ENCODE results near the gene C4BPB. TPM values are rescaled to one million over a fixed set of nuclear protein-coding genes. Genes with fewer than 3 reads are reported as not detected.

The C4BPB gene
- total RNA-seq, 4 donors from 2014 or later: 1.6 to 2.7 TPM; not detected in 2

DNA sequence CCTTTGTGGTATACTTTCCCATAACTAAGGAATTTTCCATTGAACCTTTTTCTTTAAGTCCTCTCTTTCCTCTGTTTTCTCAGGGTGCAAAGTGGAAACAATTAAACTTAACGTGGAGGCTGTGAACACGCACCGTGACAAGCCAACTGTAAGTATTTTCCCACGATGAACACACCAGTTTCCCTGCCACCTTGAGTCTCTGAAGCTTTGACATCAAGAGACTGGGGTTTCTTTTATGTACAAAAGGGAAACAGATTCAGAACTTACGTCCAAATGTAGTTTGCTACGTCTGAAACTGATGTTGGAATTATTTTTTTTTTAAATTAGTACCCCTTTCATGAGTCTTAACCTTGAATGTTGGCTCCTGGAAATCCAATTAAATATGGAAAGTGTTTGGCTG is 17.2 kb upstream of the C4BPB start:
- no peaks in the 10 kb centered on the region for H3K4me1 ChIP-seq
- TF ChIP-seq, protein P1, sequence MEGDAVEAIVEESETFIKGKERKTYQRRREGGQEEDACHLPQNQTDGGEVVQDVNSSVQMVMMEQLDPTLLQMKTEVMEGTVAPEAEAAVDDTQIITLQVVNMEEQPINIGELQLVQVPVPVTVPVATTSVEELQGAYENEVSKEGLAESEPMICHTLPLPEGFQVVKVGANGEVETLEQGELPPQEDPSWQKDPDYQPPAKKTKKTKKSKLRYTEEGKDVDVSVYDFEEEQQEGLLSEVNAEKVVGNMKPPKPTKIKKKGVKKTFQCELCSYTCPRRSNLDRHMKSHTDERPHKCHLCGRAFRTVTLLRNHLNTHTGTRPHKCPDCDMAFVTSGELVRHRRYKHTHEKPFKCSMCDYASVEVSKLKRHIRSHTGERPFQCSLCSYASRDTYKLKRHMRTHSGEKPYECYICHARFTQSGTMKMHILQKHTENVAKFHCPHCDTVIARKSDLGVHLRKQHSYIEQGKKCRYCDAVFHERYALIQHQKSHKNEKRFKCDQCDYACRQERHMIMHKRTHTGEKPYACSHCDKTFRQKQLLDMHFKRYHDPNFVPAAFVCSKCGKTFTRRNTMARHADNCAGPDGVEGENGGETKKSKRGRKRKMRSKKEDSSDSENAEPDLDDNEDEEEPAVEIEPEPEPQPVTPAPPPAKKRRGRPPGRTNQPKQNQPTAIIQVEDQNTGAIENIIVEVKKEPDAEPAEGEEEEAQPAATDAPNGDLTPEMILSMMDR (IDR thresholded peaks at IDR 0.05): no peak
- TF ChIP-seq EP300 (IDR thresholded peaks at IDR 0.05) (no peak), POLR2AphosphoS5 (IDR thresholded peaks at IDR 0.05) (no peak), POLR2A (IDR thresholded peaks at IDR 0.05) (no peak)
- no peak overlapping the region for H3K4me3 ChIP-seq
- H3K36me3 ChIP-seq: peaks cover 0 to 88% of the 10 kb centered on the region in 2 donors
- WGBS, 2 donors (ENCODE audit: low coverage in 1 of 2): 88 to 94% methylated on average over 6 of the region's 6 CpGs
- H3K9me3 ChIP-seq: no peaks in the 10 kb centered on the region
- no peak for ATAC-seq
- no peak overlapping the region for H3K27ac ChIP-seq
- H3K27me3 ChIP-seq: no peaks in the 10 kb centered on the region

DNA sequence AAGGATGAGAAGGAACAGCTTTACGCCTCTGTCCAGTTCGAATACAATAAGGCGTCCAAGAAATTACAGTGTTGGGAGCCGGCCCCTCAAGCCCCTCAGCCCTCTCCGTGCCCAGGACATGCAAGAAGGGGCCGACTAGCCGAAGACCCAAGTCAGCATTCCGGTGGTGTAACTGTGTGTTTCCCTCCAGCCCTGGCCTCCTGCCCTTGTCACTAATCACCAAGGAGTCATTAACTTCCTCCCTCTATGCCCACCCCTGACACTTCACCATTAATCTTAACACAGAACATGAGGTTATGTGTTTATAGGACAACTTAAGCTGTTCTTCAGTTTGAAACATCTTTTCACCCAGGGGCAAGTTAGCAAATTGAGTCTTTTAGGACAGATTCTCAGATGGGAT is 16.4 kb upstream of the C4BPB start:
- no peaks in the 10 kb centered on the region for H3K9me3 ChIP-seq
- no peaks in the 10 kb centered on the region for H3K27me3 ChIP-seq
- H3K36me3 ChIP-seq: peaks cover 0 to 80% of the 10 kb centered on the region in 2 donors
- no peak overlapping the region for H3K27ac ChIP-seq
- H3K4me1 ChIP-seq: peaks cover 0 to 8% (median 7%) of the 10 kb centered on the region in 3 donors
- H3K4me3 ChIP-seq: no peak overlapping the region
- TF ChIP-seq POLR2A (IDR thresholded peaks at IDR 0.05) (no peak), POLR2AphosphoS5 (IDR thresholded peaks at IDR 0.05) (no peak)
- TF ChIP-seq, protein P1 (IDR thresholded peaks at IDR 0.05): no peak
- no peak for ATAC-seq
- 90% methylated on average over 3 of the region's 8 CpGs; no CpG with 5 or more reads in 1 of the 2 donors for WGBS, 2 donors (ENCODE audit: low coverage in 1 of 2)

DNA sequence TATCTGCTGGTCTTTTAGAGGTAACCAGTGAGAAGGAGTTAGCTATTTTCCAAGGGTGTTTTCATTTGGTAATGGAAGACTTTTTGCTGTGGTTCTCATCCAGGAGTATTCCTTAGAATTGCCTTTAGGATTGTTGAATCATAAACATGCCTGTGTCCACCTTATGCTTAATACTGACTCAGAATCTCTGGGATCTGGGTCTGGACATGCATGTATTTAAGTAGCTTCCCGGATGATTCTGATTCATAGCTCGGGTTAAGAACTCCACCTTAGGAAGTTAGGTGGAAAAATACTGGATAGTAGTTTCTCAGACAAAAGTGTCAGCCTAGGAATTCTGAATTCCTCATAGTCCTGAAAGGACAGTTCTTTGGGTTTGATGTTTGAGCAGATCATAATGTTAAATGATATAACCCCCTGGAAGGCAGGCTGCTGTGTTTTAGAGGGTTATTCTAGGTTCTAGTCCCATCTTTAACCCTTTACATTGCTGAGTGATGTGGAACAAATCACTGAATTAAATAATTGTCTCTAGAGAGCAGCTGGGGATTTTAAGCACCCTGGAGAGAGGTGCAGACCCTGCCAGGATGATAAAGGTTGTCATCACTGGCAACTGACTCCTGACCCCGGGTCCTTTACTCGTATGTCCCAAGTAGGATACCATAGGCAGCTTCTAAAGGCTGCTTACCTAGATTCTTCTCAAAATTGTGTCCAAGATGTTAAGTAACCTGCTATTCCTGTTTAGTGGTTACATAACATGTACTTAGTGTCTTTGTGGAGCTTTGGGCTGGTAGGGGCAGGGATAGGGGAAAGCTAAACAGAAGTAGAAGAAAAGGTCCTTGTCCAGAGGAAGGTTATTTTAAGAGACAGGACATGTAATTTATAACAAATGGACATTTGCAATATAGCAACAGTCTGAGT is 14.5 kb upstream of the C4BPB start:
- Histone ChIP-seq H3K4me3 (no peak overlapping the region), H3K4me1 (peaks cover 0 to 15% (median 12%) of the 10 kb centered on the region in 3 donors), H3K36me3 (peaks cover 0 to 65% of the 10 kb centered on the region in 2 donors), H3K9me3 (no peaks in the 10 kb centered on the region), H3K27ac (no peak overlapping the region), H3K27me3 (no peaks in the 10 kb centered on the region)
- TF ChIP-seq POLR2AphosphoS5 (IDR thresholded peaks at IDR 0.05) (no peak), POLR2A (IDR thresholded peaks at IDR 0.05) (no peak), EP300 (IDR thresholded peaks at IDR 0.05) (no peak)
- TF ChIP-seq, protein P1 (IDR thresholded peaks at IDR 0.05): no peak
- no peak for ATAC-seq
- 79% methylated on average over 2 of the region's 4 CpGs for WGBS, 2 donors (ENCODE audit: low coverage in 1 of 2)

DNA sequence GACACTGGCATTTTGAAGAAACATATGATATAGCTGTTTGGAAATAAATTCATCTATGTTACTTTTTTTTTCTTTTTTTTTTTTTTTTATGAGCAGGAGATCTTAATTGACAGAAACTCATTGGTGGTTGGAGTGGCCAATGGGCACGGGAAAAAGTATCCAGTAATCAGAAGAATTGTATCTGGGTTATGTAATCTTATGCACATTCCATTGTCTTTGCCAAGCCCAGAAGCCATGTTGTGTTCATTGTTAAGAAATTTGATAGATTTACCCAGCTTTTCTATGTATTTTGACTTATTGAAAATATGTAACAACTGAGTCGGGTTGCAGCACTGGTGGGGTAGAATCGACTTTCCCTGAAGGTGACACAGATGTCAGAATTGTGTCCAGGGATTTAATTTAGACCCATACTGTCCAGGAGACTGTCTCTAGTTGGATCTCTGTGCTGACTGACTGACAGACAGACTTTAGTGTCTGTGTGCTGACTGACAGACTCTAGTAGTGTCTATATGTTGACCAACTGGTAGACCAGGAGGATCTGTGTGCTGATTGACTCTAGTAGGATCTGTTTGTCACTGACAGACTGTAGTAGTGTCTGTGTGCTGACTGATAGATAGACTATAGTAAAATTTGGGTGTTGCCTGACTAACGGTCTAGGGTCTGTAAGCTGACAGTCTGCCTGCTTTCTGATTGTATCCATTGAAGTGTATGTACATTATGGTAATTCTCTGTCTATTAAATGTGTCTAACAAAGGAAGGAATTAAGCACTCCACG is 12.3 kb upstream of the C4BPB start:
- Histone ChIP-seq H3K36me3 (peaks cover 0 to 53% of the 10 kb centered on the region in 2 donors), H3K4me1 (peaks cover 0 to 15% (median 12%) of the 10 kb centered on the region in 3 donors), H3K27me3 (no peaks in the 10 kb centered on the region), H3K27ac (no peak overlapping the region), H3K4me3 (no peak overlapping the region), H3K9me3 (no peaks in the 10 kb centered on the region)
- WGBS, 2 donors (ENCODE audit: low coverage in 1 of 2): 63 to 69% methylated on average over 5 of the region's 5 CpGs
- no peak for ATAC-seq
- no peak for TF ChIP-seq EP300 (IDR thresholded peaks at IDR 0.05)
- TF ChIP-seq, protein P1 (IDR thresholded peaks at IDR 0.05): no peak
- no peak for TF ChIP-seq POLR2A (IDR thresholded peaks at IDR 0.05)
- TF ChIP-seq POLR2AphosphoS5 (IDR thresholded peaks at IDR 0.05): no peak
